ENCODE data around the gene GAST.

DNA sequence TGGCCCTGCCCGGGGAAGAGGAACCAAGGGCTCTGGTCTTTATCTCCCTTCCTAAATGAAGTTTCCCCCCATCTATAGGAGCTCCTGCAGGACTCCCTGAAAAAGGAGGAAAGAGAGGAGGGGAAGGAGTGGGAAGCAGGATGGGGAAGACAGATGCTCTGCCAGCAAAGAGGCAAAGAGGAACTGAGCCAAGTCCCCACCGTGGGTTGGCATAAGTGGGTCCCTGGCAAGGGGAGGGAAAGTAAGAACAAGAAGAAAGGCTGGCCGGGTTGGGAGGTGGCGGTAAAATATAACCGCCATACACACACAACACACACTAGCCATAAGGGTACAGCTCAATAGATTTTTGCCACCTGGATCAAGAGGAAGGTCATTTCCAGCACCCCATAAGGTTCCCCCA, 29.5 kb upstream of the GAST start:
- TF ChIP-seq SMAD3 (CRISPR knock-in tag; IDR thresholded peaks at IDR 0.05) (no peak), JUN (CRISPR knock-in tag; IDR thresholded peaks at IDR 0.05) (no peak), TGIF2 (CRISPR knock-in tag; IDR thresholded peaks at IDR 0.05) (no peak), RAD21 (CRISPR knock-in tag; IDR thresholded peaks at IDR 0.05) (no peak), ZBTB7B (CRISPR knock-in tag; IDR thresholded peaks at IDR 0.05) (no peak)

Measured in HepG2 (cell line).